H9 (cell line): Measurements from ENCODE around the gene RNF39. TPM values are rescaled to one million over a fixed set of nuclear protein-coding genes. Genes with fewer than 3 reads are reported as not detected.

Experiments
- DNase-seq: peaks from one replicate; pipeline ENCODE4 v3.0.0-alpha.2; 2017
- H2AFZ ChIP-seq: one replicate; pipeline ENCODE4 v1.6.1; 2013; ENCODE audit warnings: mild to moderate bottlenecking, low read length, control low read depth, moderate library complexity
- H2AK5ac ChIP-seq: 2 replicates; pipeline ENCODE4 v1.6.1; 2013; ENCODE audit warnings: low read length, control low read depth, mixed read lengths; ENCODE audit not compliant: insufficient read length
- H2BK120ac ChIP-seq: one replicate; pipeline ENCODE4 v1.6.1; 2013; ENCODE audit warnings: low read depth, mild to moderate bottlenecking, low read length, control low read depth, inconsistent platforms; ENCODE audit not compliant: poor library complexity, severe bottlenecking
- H2BK12ac ChIP-seq: 2 replicates; pipeline ENCODE4 v1.6.1; 2013; ENCODE audit warnings: low read length, control low read depth, mixed read lengths, low read depth; ENCODE audit not compliant: insufficient read length
- H2BK15ac ChIP-seq: 2 replicates; pipeline ENCODE4 v1.6.1; 2013; ENCODE audit warnings: low read depth, low read length, control low read depth
- H2BK20ac ChIP-seq: one replicate; pipeline ENCODE4 v1.6.1; 2013; ENCODE audit warnings: low read depth, mild to moderate bottlenecking, low read length, control low read depth, inconsistent platforms; ENCODE audit not compliant: poor library complexity, severe bottlenecking
- H2BK5ac ChIP-seq: 2 replicates; pipeline ENCODE4 v1.6.1; 2013; ENCODE audit warnings: low read length, control low read depth, mixed read lengths; ENCODE audit not compliant: insufficient read length
- H3K14ac ChIP-seq: 2 replicates; pipeline ENCODE4 v1.6.1; 2013; ENCODE audit warnings: low read length, control low read depth; ENCODE audit not compliant: insufficient read depth
- H3K18ac ChIP-seq: 2 replicates; pipeline ENCODE4 v1.6.1; 2013; ENCODE audit warnings: low read depth, mild to moderate bottlenecking, mixed read lengths, low read length, control low read depth; ENCODE audit not compliant: insufficient read length
- H3K23ac ChIP-seq: 2 replicates; pipeline ENCODE4 v1.6.1; 2013; ENCODE audit warnings: low read length, control low read depth, mixed read lengths, low read depth; ENCODE audit not compliant: insufficient read length
- H3K23me2 ChIP-seq: 2 replicates; pipeline ENCODE4 v1.6.1; 2013; ENCODE audit warnings: low read depth, mild to moderate bottlenecking, mixed read lengths, low read length, control low read depth; ENCODE audit not compliant: insufficient read length, poor library complexity, severe bottlenecking
- H3K27ac ChIP-seq: 2 replicates; pipeline ENCODE4 v1.5.1; 2013; ENCODE audit warnings: low read length, control low read depth, mixed read lengths, low read depth; ENCODE audit not compliant: insufficient read length
- H3K27me3 ChIP-seq: 2 replicates; pipeline ENCODE4 v1.6.1; 2013; ENCODE audit warnings: low read length, control low read depth, inconsistent platforms; ENCODE audit not compliant: insufficient read depth
- H3K4ac ChIP-seq: 2 replicates; pipeline ENCODE4 v1.6.1; 2013; ENCODE audit warnings: low read depth, mild to moderate bottlenecking, control low read depth, inconsistent platforms, low read length, moderate library complexity
- H3K4me1 ChIP-seq: 2 replicates; pipeline ENCODE4 v1.6.1; 2013; ENCODE audit warnings: low read length, control low read depth, inconsistent platforms; ENCODE audit not compliant: insufficient read depth
- H3K4me2 ChIP-seq: 2 replicates; pipeline ENCODE4 v1.6.1; 2013; ENCODE audit warnings: low read length, control low read depth, mixed read lengths; ENCODE audit not compliant: insufficient read length, insufficient read depth
- H3K56ac ChIP-seq: 2 replicates; pipeline ENCODE4 v1.6.1; 2013; ENCODE audit warnings: low read depth, mild to moderate bottlenecking, mixed read lengths, low read length, control low read depth; ENCODE audit not compliant: insufficient read length
- H3K79me1 ChIP-seq: 2 replicates; pipeline ENCODE4 v1.6.1; 2013; ENCODE audit warnings: low read depth, mild to moderate bottlenecking, moderate library complexity, low read length, control low read depth, inconsistent platforms; ENCODE audit not compliant: insufficient read depth, poor library complexity, severe bottlenecking
- H3K79me2 ChIP-seq: 2 replicates; pipeline ENCODE4 v1.6.1; 2013; ENCODE audit warnings: low read length, control low read depth, inconsistent platforms; ENCODE audit not compliant: insufficient read depth
- H3K9ac ChIP-seq: 2 replicates; pipeline ENCODE4 v1.6.1; 2013; ENCODE audit warnings: low read length, control low read depth, mixed read lengths; ENCODE audit not compliant: insufficient read length; ENCODE audit errors: extremely low read depth
- H3K9me3 ChIP-seq: one replicate; pipeline ENCODE4 v1.6.1; 2013; ENCODE audit warnings: low read depth, low read length, inconsistent platforms; ENCODE audit not compliant: control insufficient read depth
- H3T11ph ChIP-seq: one replicate; pipeline ENCODE4 v1.6.1; 2013; ENCODE audit warnings: mild to moderate bottlenecking, low read length, control low read depth, inconsistent platforms
- H4K20me1 ChIP-seq: one replicate; pipeline ENCODE4 v1.6.1; 2013; ENCODE audit not compliant: control insufficient read depth, insufficient read length, insufficient read depth
- H4K5ac ChIP-seq: 2 replicates; pipeline ENCODE4 v1.6.1; 2013; ENCODE audit warnings: low read depth, mild to moderate bottlenecking, mixed read lengths, low read length, control low read depth; ENCODE audit not compliant: insufficient read length
- H4K8ac ChIP-seq: replicated peaks from 2 replicates; pipeline ENCODE4 v1.6.1; 2013; ENCODE audit warnings: low read length, control low read depth, mixed read lengths, low read depth; ENCODE audit not compliant: insufficient read length
- H4K91ac ChIP-seq: 2 replicates; pipeline ENCODE4 v1.6.1; 2013; ENCODE audit warnings: low read depth, mild to moderate bottlenecking, moderate library complexity, mixed read lengths, low read length, control low read depth; ENCODE audit not compliant: insufficient read length
- H3K27ac Mint-ChIP-seq, 3 experiments: 2 replicates in 2 of 3; 3 replicates in 1 of 3; pipeline ENCODE4 v1.8.0; 2020 to 2021; ENCODE audit warnings: mixed read lengths in 3 of 3, mild to moderate bottlenecking in 1 of 3, moderate library complexity in 1 of 3
- H3K27me3 Mint-ChIP-seq: 2 replicates; pipeline ENCODE4 v1.8.0; 2021; ENCODE audit warnings: low read depth, mild to moderate bottlenecking, moderate library complexity, mixed read lengths
- H3K36me3 Mint-ChIP-seq, 3 experiments: 2 replicates in 2 of 3; 3 replicates in 1 of 3; pipeline ENCODE4 v1.8.0; 2020 to 2021; ENCODE audit warnings: low read depth in 3 of 3, mixed read lengths in 3 of 3; ENCODE audit not compliant: insufficient read depth in 1 of 3
- H3K4me1 Mint-ChIP-seq, 2 experiments: 2 replicates each; pipeline ENCODE4 v1.8.0; 2020; ENCODE audit warnings: mixed read lengths in 2 of 2
- H3K4me3 Mint-ChIP-seq, 2 experiments: 2 replicates in 1 of 2; 3 replicates in 1 of 2; pipeline ENCODE4 v1.8.0; 2020 to 2021; ENCODE audit warnings: mild to moderate bottlenecking in 2 of 2, mixed read lengths in 2 of 2, moderate library complexity in 1 of 2
- H3K9me3 Mint-ChIP-seq, 2 experiments: 2 replicates in 1 of 2; 3 replicates in 1 of 2; pipeline ENCODE4 v1.8.0; 2020; ENCODE audit warnings: mild to moderate bottlenecking in 2 of 2, mixed read lengths in 2 of 2, moderate library complexity in 1 of 2
- WGBS: extraction: QIAGEN DNeasy Blood & Tissue Kit; methylation state at CpG from one replicate; pipeline ENCODE4 v1.1.7; 2013; ENCODE audit warnings: missing lambda C conversion rate, low lambda C conversion rate, mixed read lengths; ENCODE audit not compliant: insufficient read length; ENCODE audit errors: extremely low coverage; 5-methylcytosine and 5-hydroxymethylcytosine counted together
- total RNA-seq: library from RNA; stranded (reverse); gene quantifications from 2 replicates; pipeline ENCODE4 v1.2.1, GENCODE V29; 2021
- TF ChIP-seq, protein P1 (sequence below): fragments of 200-600 bp; sonication (generic); conservative IDR thresholded peaks from 3 replicates; pipeline ENCODE4 v1.8.0; 2021; ENCODE audit warnings: antibody characterized with exemption, mild to moderate bottlenecking

The RNF39 gene
- total RNA-seq, 1 experiment from 2014 or later: 0.26 TPM

DNA sequence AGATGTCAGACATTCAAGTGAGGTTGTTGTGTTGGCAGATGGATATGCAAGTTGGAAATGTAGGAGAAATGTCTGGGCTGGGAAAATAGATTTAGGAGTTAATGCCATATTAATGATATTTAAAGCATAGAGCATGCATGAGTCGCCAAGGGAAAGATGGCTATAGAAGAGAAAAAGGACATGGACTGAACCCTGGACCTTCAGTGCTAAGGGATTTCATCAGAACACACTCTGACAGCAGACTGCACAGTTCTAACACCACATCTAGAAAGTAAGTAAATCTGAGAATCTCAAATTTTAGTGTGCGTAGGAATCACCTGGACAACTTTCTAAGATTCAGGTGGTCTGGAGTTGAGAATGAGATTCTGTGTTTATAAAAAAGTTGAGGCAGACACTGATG lies 31.8 kb downstream of the RNF39 start:
- no peaks in the 10 kb centered on the region for H3K9me3 Mint-ChIP-seq
- Histone ChIP-seq H3K27me3 (no peaks in the 10 kb centered on the region), H3K56ac (no peak overlapping the region), H4K20me1 (no peaks in the 10 kb centered on the region), H3K79me2 (no peaks in the 10 kb centered on the region), H4K5ac (no peak overlapping the region), H3K9ac (no peak overlapping the region), H4K8ac (no peak overlapping the region), H2BK20ac (no peak overlapping the region), H4K91ac (no peak overlapping the region), H2AFZ (no peak overlapping the region), H2BK12ac (no peak overlapping the region), H2BK15ac (no peak overlapping the region), H3K4me2 (no peak overlapping the region), H2BK120ac (no peak overlapping the region), H3K18ac (no peak overlapping the region), H3K4me1 (no peaks in the 10 kb centered on the region), H3T11ph (no peak overlapping the region), H3K79me1 (no peaks in the 10 kb centered on the region), H3K4ac (no peak overlapping the region), H3K23ac (no peak overlapping the region), H3K9me3 (no peaks in the 10 kb centered on the region), H3K14ac (no peak overlapping the region), H3K23me2 (no peaks in the 10 kb centered on the region), H3K27ac (no peak overlapping the region), H2AK5ac (no peak overlapping the region), H2BK5ac (no peak overlapping the region)
- no peak for DNase-seq
- no peaks in the 10 kb centered on the region for H3K4me1 Mint-ChIP-seq
- peaks cover 2% of the 10 kb centered on the region; the same call in 1 of the 2 replicates for H3K27me3 Mint-ChIP-seq
- no CpG with 5 or more reads among the region's 2 CpGs for WGBS
- TF ChIP-seq, protein P1, sequence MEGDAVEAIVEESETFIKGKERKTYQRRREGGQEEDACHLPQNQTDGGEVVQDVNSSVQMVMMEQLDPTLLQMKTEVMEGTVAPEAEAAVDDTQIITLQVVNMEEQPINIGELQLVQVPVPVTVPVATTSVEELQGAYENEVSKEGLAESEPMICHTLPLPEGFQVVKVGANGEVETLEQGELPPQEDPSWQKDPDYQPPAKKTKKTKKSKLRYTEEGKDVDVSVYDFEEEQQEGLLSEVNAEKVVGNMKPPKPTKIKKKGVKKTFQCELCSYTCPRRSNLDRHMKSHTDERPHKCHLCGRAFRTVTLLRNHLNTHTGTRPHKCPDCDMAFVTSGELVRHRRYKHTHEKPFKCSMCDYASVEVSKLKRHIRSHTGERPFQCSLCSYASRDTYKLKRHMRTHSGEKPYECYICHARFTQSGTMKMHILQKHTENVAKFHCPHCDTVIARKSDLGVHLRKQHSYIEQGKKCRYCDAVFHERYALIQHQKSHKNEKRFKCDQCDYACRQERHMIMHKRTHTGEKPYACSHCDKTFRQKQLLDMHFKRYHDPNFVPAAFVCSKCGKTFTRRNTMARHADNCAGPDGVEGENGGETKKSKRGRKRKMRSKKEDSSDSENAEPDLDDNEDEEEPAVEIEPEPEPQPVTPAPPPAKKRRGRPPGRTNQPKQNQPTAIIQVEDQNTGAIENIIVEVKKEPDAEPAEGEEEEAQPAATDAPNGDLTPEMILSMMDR: no peak
- H3K4me3 Mint-ChIP-seq: no peak overlapping the region
- no peak overlapping the region for H3K27ac Mint-ChIP-seq
- no peaks in the 10 kb centered on the region for H3K36me3 Mint-ChIP-seq
